Measurements from ENCODE around the gene RBMS3. TPM values are rescaled to one million over a fixed set of nuclear protein-coding genes. Genes with fewer than 3 reads are reported as not detected.

The RBMS3 gene
- total and polyA plus RNA-seq, 2 experiments from 2014 or later: 3.2 to 7.4 TPM

- H3K4me3 ChIP-seq: no peak overlapping the region
- Mint-ChIP-seq H3K9me3 (no peaks in the 10 kb centered on the region), H3K27ac (no peak overlapping the region), H3K27me3 (ENCODE audit: insufficient read depth, low read depth, poor library complexity) (no peaks in the 10 kb centered on the region), H3K36me3 (ENCODE audit: low read depth) (no peaks in the 10 kb centered on the region), H3K4me1 (no peaks in the 10 kb centered on the region), H3K4me3 (no peak overlapping the region)
- no peak overlapping the region for H3K4me2 ChIP-seq
- ATAC-seq (no peak), DNase-seq (ENCODE audit: low spot score) (no peak)
- H3K79me2 ChIP-seq (replicated peaks; ENCODE audit: insufficient read depth): no peaks in the 10 kb centered on the region
- no peaks in the 10 kb centered on the region for H3K36me3 ChIP-seq (ENCODE audit: insufficient read depth)
- no peak overlapping the region for H3K27ac ChIP-seq (ENCODE audit: low read depth)
- no peak overlapping the region for H2AFZ ChIP-seq
- no peaks in the 10 kb centered on the region for H3K9me2 ChIP-seq (ENCODE audit: insufficient read depth)
- no peaks in the 10 kb centered on the region for H4K20me1 ChIP-seq (replicated peaks; ENCODE audit: insufficient read depth)
- no peaks in the 10 kb centered on the region for H3K27me3 ChIP-seq (ENCODE audit: insufficient read depth)
- no peaks in the 10 kb centered on the region for H3K4me1 ChIP-seq (ENCODE audit: insufficient read depth)
- H3F3A ChIP-seq (replicated peaks; ENCODE audit: low read depth): no peaks in the 10 kb centered on the region
- TF ChIP-seq REST (IDR thresholded peaks at IDR 0.05; ENCODE audit: unreplicated experiment) (no peak), EZH2phosphoT487 (IDR thresholded peaks at IDR 0.05; ENCODE audit: unreplicated experiment) (no peak), ZNF331 (CRISPR knock-in tag; IDR thresholded peaks at IDR 0.05; ENCODE audit: low read depth) (no peak), ETS1 (IDR thresholded peaks at IDR 0.05) (no peak), CTCF (conservative IDR thresholded peaks at IDR 0.05; ENCODE audit: low read depth in 2 of 2) (no peak), STAT1 (IDR thresholded peaks at IDR 0.05; ENCODE audit: unreplicated experiment) (no peak), JUNB (IDR thresholded peaks at IDR 0.05; ENCODE audit: unreplicated experiment) (no peak), NANOG (IDR thresholded peaks at IDR 0.05; ENCODE audit: borderline replicate concordance) (no peak), CREB1 (CRISPR knock-in tag; IDR thresholded peaks at IDR 0.05; ENCODE audit: low read depth) (no peak), POLR2AphosphoS5 (IDR thresholded peaks at IDR 0.05; ENCODE audit: low read depth) (no peak), ZNF462 (CRISPR knock-in tag; IDR thresholded peaks at IDR 0.05) (no peak)
Observed at GRCh38 chr3:29892976-29893554, 612.2 kb downstream of the RBMS3 start.
